ENCODE results near the gene RCOR1. TPM values are rescaled to one million over a fixed set of nuclear protein-coding genes. Genes with fewer than 3 reads are reported as not detected.

RCOR1 gene
- total and polyA plus RNA-seq, 8 donors: 33.2 to 80.3 (median 63.6) TPM

DNA sequence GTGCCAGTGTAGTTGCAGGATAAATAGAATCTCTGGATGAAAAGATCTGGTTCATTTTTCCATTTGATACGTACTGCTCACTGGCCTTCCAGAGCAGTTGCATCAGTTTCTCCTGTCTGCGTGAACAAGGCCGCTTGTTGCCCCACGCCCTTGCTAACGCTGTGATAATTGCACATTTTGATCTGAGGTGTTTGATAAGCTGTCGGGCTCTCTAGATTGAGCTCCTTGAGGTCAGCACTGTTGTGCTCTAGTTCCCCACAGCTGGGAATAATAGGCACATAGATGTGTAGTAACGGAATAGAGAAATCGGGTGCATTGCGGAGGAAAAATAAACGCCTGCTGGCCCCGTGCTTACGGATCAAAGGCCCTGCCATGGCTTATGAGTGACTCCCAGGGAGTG, 142.0 kb downstream of the RCOR1 start:
- TF ChIP-seq, protein P1, sequence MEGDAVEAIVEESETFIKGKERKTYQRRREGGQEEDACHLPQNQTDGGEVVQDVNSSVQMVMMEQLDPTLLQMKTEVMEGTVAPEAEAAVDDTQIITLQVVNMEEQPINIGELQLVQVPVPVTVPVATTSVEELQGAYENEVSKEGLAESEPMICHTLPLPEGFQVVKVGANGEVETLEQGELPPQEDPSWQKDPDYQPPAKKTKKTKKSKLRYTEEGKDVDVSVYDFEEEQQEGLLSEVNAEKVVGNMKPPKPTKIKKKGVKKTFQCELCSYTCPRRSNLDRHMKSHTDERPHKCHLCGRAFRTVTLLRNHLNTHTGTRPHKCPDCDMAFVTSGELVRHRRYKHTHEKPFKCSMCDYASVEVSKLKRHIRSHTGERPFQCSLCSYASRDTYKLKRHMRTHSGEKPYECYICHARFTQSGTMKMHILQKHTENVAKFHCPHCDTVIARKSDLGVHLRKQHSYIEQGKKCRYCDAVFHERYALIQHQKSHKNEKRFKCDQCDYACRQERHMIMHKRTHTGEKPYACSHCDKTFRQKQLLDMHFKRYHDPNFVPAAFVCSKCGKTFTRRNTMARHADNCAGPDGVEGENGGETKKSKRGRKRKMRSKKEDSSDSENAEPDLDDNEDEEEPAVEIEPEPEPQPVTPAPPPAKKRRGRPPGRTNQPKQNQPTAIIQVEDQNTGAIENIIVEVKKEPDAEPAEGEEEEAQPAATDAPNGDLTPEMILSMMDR (IDR thresholded peaks at IDR 0.05): no peak
- intact Hi-C loops (cut with DNase I): no loop called here
- H3K27me3 ChIP-seq: no peaks in the 10 kb centered on the region
- no peak overlapping the region for H3K27ac ChIP-seq
- no peaks in the 10 kb centered on the region for H3K9me3 ChIP-seq
- no peaks in the 10 kb centered on the region for H3K4me1 ChIP-seq
- H3K36me3 ChIP-seq: peaks cover 0 to 70% of the 10 kb centered on the region in 2 donors
- DNase-seq (no peak), ATAC-seq (no peak)
- no peak overlapping the region for H3K4me3 ChIP-seq

DNA sequence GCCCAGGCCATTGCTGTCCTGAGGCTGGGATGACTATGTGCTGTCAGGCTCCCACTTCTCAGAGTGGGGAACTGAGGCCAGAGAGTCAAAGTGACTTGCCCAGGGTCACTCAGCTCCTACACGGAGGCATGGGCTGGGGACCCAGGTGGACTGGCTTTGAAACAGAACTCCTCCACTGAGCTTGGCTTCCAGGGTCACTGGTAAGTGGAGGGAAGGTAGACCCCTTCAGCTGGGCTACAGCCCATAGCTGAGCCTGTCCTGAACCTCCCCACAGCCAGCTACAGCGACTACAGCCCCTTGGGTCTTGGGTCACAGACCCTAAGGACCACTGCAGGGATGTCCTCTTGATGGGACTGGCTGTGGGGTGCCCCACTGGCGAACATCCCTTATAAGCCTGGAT, 144.5 kb downstream of the RCOR1 start:
- peaks cover 0 to 17% of the 10 kb centered on the region in 2 donors for H3K9me3 ChIP-seq
- no peak overlapping the region for H3K27ac ChIP-seq
- peaks cover 0 to 49% of the 10 kb centered on the region in 2 donors for H3K36me3 ChIP-seq
- TF ChIP-seq, protein P1 (IDR thresholded peaks at IDR 0.05): no peak
- no peak for ATAC-seq
- no peak for DNase-seq
- no peaks in the 10 kb centered on the region for H3K4me1 ChIP-seq
- intact Hi-C loops (cut with DNase I): no loop called here
- H3K4me3 ChIP-seq: no peak overlapping the region
- H3K27me3 ChIP-seq: no peaks in the 10 kb centered on the region

GRCh38 chr14:102737402-102738372, 145.2 kb downstream of the RCOR1 start:
- no peaks in the 10 kb centered on the region for H3K27me3 ChIP-seq
- H3K9me3 ChIP-seq: peaks cover 0 to 20% of the 10 kb centered on the region in 2 donors
- no peak overlapping the region for H3K4me3 ChIP-seq
- H3K27ac ChIP-seq: no peak overlapping the region
- ATAC-seq (no peak), DNase-seq (peak in 1 of 4 donors; percentile 42)
- H3K4me1 ChIP-seq: no peaks in the 10 kb centered on the region
- H3K36me3 ChIP-seq: peaks cover 0 to 42% of the 10 kb centered on the region in 2 donors
- intact Hi-C loops (cut with DNase I): no loop called here
- TF ChIP-seq, protein P1 (IDR thresholded peaks at IDR 0.05): no peak

- no peak for DNase-seq
- TF ChIP-seq, protein P1 (IDR thresholded peaks at IDR 0.05): no peak
Measured at GRCh38 chr14:102738373-102739189, 146.1 kb downstream of the RCOR1 start.

DNA sequence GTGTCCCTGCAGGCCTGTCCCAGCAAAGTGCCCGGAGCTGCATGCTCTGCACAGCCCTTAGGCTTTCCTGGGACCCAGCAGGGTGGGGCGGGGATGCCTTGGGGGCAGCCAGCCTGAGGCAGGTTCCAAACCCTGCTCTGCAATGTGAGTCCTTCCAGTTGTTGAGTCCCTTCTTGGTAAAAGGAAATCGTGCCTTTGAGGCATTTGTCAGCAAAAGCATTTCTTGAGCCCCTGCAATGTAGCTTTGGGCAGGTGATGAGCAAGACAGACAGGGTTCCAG, 146.7 kb downstream of the RCOR1 start:
- Histone ChIP-seq H3K4me3 (no peak overlapping the region), H3K27ac (no peak overlapping the region), H3K27me3 (no peaks in the 10 kb centered on the region), H3K36me3 (peaks cover 0 to 28% of the 10 kb centered on the region in 2 donors), H3K4me1 (no peaks in the 10 kb centered on the region), H3K9me3 (peaks cover 0 to 20% of the 10 kb centered on the region in 2 donors)
- ATAC-seq: no peak
- TF ChIP-seq, protein P1 (IDR thresholded peaks at IDR 0.05): no peak
- no peak for DNase-seq
- intact Hi-C loops (cut with DNase I): no loop called here

More at GRCh38 chr14:102738373-102739189, 146.1 kb downstream of the RCOR1 start:
- peaks cover 0 to 33% of the 10 kb centered on the region in 2 donors for H3K36me3 ChIP-seq
- no peak overlapping the region for H3K27ac ChIP-seq
- H3K4me1 ChIP-seq: no peaks in the 10 kb centered on the region
- H3K27me3 ChIP-seq: no peaks in the 10 kb centered on the region
- no peak for ATAC-seq
- no peak overlapping the region for H3K4me3 ChIP-seq
- intact Hi-C loops (cut with DNase I): no loop called here
- peaks cover 0 to 20% of the 10 kb centered on the region in 2 donors for H3K9me3 ChIP-seq

Measured in left lung (tissue), 10 donors.